ENCODE measurements around the gene ETFA.

ETFA gene

DNA sequence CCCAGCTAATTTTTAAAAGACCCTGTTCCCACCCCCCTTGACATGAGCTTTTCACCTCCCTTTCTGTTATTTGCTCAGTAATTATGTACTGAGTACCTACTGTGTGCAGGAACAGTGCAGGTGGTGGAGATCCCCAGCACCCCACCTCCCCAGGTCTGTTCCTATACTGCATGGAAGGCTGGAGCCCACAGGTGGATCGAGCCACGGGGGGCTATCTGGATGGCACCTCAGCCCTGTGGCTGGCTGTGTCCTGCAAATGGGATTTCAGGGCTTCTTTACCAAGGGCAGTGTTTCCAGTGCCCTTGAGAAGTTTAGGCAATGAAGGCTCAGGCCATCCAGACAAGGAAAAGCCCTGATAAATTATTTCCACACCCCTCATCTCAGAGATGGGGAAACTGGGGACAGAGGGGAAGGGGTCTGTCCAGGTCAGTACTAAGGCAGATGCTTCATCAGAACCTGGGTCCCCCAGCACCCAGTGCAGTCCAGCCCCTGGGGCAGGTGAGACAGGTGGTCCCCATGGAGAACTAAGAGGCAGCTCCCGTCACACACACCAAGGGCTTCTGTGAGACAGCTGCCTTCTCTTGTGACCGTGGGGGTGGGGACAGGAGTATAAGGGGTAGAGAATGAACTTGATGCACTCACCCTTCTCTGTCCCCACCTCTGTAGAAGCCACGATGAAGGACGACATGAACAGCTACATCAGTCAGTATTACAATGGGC, 109.6 kb downstream of the ETFA start:
- TF ChIP-seq, protein P1, sequence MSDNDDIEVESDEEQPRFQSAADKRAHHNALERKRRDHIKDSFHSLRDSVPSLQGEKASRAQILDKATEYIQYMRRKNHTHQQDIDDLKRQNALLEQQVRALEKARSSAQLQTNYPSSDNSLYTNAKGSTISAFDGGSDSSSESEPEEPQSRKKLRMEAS (IDR thresholded peaks at IDR 0.05), result no peak

DNA sequence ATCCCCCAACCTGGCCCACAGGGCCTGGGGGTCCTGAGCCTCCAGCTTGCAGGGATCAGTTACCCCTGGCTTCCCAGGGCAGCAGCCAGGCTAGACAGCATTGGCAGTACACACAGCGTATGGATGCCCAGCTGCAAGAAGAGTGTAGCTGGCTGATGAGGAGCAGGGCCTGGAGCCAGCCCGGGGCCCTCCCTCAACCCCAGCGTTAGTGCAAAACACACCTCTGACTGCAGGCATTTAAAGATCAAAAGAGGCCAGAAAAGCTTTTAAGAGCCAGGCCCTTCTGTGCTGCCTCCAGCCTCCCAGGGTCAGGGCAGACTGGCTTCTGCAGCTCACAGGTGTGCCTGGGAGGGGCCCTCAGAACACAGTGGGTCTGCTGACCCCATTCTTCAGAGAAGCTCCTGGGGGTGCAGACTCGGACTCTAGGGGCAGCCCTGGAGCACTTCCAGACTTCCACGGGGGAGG, 110.6 kb downstream of the ETFA start:
- TF ChIP-seq EP300 (IDR thresholded peaks at IDR 0.05; ENCODE audit: borderline replicate concordance), result no peak
- TF ChIP-seq, protein P2, sequence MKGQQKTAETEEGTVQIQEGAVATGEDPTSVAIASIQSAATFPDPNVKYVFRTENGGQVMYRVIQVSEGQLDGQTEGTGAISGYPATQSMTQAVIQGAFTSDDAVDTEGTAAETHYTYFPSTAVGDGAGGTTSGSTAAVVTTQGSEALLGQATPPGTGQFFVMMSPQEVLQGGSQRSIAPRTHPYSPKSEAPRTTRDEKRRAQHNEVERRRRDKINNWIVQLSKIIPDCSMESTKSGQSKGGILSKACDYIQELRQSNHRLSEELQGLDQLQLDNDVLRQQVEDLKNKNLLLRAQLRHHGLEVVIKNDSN (IDR thresholded peaks at IDR 0.05), result no peak
- TF ChIP-seq RAD21 (IDR thresholded peaks at IDR 0.05; ENCODE audit: low read depth), result no peak
- TF ChIP-seq TAF1 (IDR thresholded peaks at IDR 0.05; ENCODE audit: low read depth), result no peak
- no peak for TF ChIP-seq TEAD4 (IDR thresholded peaks at IDR 0.05)
- TF ChIP-seq CEBPB (IDR thresholded peaks at IDR 0.05), result no peak
- no peak for TF ChIP-seq EGR1 (IDR thresholded peaks at IDR 0.05)
- TF ChIP-seq, protein P3, sequence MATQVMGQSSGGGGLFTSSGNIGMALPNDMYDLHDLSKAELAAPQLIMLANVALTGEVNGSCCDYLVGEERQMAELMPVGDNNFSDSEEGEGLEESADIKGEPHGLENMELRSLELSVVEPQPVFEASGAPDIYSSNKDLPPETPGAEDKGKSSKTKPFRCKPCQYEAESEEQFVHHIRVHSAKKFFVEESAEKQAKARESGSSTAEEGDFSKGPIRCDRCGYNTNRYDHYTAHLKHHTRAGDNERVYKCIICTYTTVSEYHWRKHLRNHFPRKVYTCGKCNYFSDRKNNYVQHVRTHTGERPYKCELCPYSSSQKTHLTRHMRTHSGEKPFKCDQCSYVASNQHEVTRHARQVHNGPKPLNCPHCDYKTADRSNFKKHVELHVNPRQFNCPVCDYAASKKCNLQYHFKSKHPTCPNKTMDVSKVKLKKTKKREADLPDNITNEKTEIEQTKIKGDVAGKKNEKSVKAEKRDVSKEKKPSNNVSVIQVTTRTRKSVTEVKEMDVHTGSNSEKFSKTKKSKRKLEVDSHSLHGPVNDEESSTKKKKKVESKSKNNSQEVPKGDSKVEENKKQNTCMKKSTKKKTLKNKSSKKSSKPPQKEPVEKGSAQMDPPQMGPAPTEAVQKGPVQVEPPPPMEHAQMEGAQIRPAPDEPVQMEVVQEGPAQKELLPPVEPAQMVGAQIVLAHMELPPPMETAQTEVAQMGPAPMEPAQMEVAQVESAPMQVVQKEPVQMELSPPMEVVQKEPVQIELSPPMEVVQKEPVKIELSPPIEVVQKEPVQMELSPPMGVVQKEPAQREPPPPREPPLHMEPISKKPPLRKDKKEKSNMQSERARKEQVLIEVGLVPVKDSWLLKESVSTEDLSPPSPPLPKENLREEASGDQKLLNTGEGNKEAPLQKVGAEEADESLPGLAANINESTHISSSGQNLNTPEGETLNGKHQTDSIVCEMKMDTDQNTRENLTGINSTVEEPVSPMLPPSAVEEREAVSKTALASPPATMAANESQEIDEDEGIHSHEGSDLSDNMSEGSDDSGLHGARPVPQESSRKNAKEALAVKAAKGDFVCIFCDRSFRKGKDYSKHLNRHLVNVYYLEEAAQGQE (IDR thresholded peaks at IDR 0.05; ENCODE audit: low read depth), result no peak
- no peak for TF ChIP-seq CREB1 (IDR thresholded peaks at IDR 0.05; ENCODE audit: low read depth)
- no peak for TF ChIP-seq FOXM1 (IDR thresholded peaks at IDR 0.05; ENCODE audit: borderline replicate concordance, low read depth)
- no peak for TF ChIP-seq NFIC (IDR thresholded peaks at IDR 0.05)
- no peak for TF ChIP-seq ZBTB7A (IDR thresholded peaks at IDR 0.05; ENCODE audit: low read depth)
- TF ChIP-seq TCF12 (IDR thresholded peaks at IDR 0.05; ENCODE audit: low read depth), result no peak
- TF ChIP-seq, protein P1 (IDR thresholded peaks at IDR 0.05), result no peak
- TF ChIP-seq YY1 (IDR thresholded peaks at IDR 0.05; ENCODE audit: low read depth), result no peak

DNA sequence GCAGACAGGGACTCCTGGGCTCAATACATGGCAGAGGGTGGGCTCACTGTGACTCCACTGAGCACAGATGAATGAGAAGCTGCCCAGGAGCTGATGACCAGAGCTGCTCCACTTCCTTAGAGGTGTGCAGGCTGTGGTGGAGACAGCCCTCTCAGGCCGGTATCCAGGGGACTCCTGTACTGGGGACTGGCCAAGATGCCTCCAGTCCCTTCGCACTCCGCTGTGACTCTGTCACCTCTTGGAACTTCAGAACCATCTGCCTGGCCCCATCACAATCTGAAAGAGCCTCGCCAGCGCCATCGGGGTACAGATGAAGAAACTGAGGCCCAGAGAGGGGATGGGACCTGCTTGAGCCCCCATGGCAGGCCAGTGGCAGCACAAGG, 111.2 kb downstream of the ETFA start:
- TF ChIP-seq TCF12 (IDR thresholded peaks at IDR 0.05; ENCODE audit: low read depth) (no peak), NFIC (IDR thresholded peaks at IDR 0.05) (no peak), EGR1 (IDR thresholded peaks at IDR 0.05) (no peak), CREB1 (IDR thresholded peaks at IDR 0.05; ENCODE audit: low read depth) (no peak), RAD21 (IDR thresholded peaks at IDR 0.05; ENCODE audit: low read depth) (no peak), TEAD4 (IDR thresholded peaks at IDR 0.05) (no peak), TAF1 (IDR thresholded peaks at IDR 0.05; ENCODE audit: low read depth) (no peak), EP300 (IDR thresholded peaks at IDR 0.05; ENCODE audit: borderline replicate concordance) (no peak)
- TF ChIP-seq, protein P3 (IDR thresholded peaks at IDR 0.05; ENCODE audit: low read depth), result no peak

DNA sequence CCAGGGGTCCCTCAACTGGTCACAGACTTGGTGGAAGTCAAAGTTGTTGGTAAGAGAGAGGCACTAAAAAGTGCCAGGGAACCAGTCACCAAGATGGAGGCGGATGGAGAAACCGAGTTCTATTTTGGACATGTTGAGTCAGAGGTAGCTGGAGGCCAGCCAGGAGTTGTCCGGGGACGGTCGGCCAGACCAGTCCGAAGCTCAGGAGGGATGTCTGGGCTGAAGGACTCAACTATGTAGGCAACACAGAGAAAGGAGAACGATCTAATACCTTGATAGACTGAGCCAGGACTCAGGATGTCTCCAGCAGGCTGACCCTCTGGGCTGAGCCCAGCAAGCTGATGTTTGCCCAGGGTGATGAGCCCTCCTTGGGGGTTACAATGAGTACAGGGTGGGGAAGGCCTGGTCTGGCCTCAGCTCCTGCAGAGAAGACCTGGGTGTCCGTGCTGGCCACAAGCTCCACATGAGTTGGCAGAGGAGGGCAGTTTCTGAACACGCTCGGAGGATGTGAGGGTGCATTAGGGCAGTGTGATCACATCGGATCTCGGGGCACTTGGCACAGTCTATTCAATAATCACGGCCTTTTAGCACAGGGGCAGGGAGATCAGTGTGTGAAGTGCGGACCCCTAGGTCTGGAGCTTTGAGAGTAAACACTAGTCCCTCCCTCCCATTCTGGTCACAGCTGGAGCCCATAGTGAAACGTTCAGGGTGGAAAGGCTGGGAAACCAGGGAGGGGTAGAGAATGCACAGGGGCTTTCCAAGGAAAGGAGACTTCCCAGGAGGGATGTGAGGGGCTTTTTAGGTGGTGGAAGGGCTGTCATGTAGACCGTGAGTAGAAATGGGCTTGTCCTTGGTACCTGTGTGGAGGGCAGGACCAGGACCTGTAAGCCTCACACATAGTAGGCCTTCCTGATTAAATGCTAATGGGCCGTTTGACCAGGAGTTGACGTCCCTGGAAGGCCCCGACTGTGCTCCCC, 111.9 kb downstream of the ETFA start:
- no peak for TF ChIP-seq TAF1 (IDR thresholded peaks at IDR 0.05; ENCODE audit: low read depth)
- TF ChIP-seq, protein P2 (IDR thresholded peaks at IDR 0.05), result no peak
- no peak for TF ChIP-seq CEBPB (IDR thresholded peaks at IDR 0.05)
- no peak for TF ChIP-seq ZBTB7A (IDR thresholded peaks at IDR 0.05; ENCODE audit: low read depth)
- TF ChIP-seq EGR1 (IDR thresholded peaks at IDR 0.05), result no peak
- TF ChIP-seq EP300 (IDR thresholded peaks at IDR 0.05; ENCODE audit: borderline replicate concordance), result no peak
- no peak for TF ChIP-seq RAD21 (IDR thresholded peaks at IDR 0.05; ENCODE audit: low read depth)
- no peak for TF ChIP-seq YY1 (IDR thresholded peaks at IDR 0.05; ENCODE audit: low read depth)
- no peak for TF ChIP-seq TCF12 (IDR thresholded peaks at IDR 0.05; ENCODE audit: low read depth)
- TF ChIP-seq CREB1 (IDR thresholded peaks at IDR 0.05; ENCODE audit: low read depth), result no peak
- no peak for TF ChIP-seq NFIC (IDR thresholded peaks at IDR 0.05)
- no peak for TF ChIP-seq TEAD4 (IDR thresholded peaks at IDR 0.05)
- TF ChIP-seq, protein P3 (IDR thresholded peaks at IDR 0.05; ENCODE audit: low read depth), result no peak
